ENCODE results near the gene DPP6. TPM values are rescaled to one million over a fixed set of nuclear protein-coding genes. Genes with fewer than 3 reads are reported as not detected.

The DPP6 gene
- total RNA-seq, 1 donor from 2014 or later = 5.1 TPM

GRCh38 chr7:154412105-154412504, 359.9 kb downstream of the DPP6 start:
- no peak for DNase-seq

GRCh38 chr7:154415709-154416399, 363.7 kb downstream of the DPP6 start:
- no peak for DNase-seq

DNA sequence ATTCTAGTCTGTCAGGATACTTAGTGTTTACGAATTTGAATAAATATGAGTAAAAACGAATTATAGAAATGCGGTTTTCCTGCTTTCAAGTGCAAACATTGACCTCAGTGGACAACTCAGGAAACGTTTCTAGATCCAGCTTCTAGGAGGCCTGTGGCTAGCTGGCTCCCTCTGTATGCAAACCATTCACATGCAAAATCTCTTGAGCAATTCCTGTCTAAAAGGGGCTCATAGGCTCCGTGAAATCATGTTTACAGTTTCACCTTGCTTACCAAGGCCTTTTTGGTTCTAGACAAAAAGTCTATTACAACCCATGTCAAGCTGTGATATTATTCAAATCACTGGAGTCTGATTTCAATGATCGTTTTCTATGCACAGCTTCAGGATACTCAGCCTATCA, 364.5 kb downstream of the DPP6 start:
- DNase-seq = no peak

- no peak for DNase-seq
Observed at GRCh38 chr7:154419344-154419743, 367.1 kb downstream of the DPP6 start.

DNA sequence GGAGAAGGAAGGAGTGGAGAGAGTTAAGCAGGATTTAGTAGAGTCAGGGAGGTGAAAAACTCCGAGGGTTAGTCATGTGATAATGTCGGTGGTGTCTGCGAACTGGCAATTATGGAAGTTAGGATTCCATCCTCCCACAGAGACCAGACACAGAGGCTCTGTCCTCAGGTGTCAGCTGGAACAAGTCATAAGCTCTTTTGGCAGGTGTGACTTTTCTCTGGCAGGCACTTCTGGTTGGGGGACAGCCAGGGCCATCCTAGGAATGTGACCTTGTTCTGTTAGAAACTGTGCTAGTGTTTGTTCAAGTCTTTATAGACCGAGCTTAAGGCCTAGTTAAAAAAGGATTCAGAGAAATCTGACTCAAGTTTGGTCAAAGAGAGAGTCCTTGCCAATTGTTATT, 371.0 kb downstream of the DPP6 start:
- peak; percentile 59 for DNase-seq

GRCh38 chr7:154424350-154424749, 372.2 kb downstream of the DPP6 start:
- DNase-seq = peak; percentile 72

GRCh38 chr7:154425271-154425670, 373.1 kb downstream of the DPP6 start:
- no peak for DNase-seq

GRCh38 chr7:154426778-154427177, 374.6 kb downstream of the DPP6 start:
- no peak for DNase-seq

DNA sequence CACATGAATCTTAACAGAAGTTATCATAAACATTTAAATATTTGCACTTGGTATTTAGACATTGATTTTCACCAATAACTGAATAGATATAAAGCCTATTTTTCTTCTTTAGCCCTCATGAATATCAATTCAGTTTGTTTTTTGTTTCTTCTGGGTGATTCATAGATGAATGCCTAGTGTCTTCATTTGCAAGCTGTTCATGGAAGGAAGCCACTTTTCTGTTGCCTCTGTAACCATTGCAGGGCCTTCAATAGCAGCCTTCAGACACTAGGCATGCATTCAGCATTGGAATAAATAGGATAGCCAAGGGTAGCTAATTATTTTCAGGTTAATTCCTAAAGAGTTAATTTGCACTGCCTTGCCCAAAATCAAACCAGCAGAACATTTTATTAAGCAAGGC, 375.3 kb downstream of the DPP6 start:
- DNase-seq = no peak

DNA sequence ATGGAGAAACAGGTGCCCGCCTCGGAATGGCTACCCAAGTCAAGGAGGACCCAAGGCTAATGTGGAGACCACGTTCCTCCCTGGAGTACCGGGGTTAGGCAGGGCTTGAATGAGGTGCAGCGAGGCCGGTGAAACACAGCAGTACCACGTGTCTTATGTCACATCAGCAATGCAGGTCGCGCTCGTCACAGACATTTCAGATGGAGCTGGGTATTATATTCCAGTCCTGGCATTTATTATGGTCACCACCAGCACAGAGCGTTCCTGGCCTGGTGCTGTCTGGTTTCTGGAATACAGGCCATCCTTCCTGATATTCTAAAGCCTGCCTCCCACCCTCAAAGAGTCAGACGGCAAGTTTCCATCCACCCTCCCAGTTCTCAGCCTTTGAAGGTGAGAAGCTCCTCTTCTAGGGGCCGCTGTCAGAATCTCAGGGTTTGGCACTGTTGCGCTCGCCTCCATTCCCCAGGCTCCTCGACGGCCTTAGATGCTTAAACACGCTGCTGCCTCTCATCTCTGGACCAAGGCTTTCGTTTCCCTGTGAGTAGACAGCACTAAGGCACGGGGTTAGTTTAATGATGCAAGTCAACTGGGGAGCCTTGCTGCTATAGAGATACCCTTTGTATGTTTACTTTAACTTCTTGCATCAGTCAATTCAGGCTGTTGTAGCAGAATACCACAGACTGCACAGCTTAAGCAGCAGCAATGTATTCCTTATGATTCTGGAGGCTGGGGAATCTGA, 377.6 kb downstream of the DPP6 start:
- DNase-seq = no peak

- no peak for DNase-seq
Observed at GRCh38 chr7:154430640-154431039, 378.4 kb downstream of the DPP6 start.

GRCh38 chr7:154431045-154431444, 378.8 kb downstream of the DPP6 start:
- no peak for DNase-seq

GRCh38 chr7:154433632-154434598, 381.7 kb downstream of the DPP6 start:
- no peak for DNase-seq

GRCh38 chr7:154436560-154436959, 384.4 kb downstream of the DPP6 start:
- DNase-seq = no peak

DNA sequence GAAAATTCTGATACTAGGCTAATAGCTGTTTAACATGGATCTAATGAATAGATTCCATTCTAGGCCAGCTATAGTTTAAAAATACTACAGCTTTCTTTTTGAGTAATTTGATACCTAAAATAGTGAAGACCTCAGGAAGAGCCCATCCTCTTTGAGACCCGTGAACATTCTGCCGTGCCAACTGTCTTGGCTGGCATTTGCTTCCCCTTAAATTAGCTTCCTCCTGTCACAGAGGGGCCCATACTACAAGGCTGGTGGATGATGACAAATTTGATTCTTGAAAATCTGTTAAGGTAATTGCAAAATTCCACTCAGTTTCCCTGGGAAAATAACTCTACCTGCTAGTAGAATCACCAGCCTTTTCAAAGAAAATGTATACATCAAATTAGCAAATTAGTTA, 385.0 kb downstream of the DPP6 start:
- DNase-seq = no peak

- no peak for DNase-seq
Observed at GRCh38 chr7:154438571-154439367, 386.6 kb downstream of the DPP6 start.

DNA sequence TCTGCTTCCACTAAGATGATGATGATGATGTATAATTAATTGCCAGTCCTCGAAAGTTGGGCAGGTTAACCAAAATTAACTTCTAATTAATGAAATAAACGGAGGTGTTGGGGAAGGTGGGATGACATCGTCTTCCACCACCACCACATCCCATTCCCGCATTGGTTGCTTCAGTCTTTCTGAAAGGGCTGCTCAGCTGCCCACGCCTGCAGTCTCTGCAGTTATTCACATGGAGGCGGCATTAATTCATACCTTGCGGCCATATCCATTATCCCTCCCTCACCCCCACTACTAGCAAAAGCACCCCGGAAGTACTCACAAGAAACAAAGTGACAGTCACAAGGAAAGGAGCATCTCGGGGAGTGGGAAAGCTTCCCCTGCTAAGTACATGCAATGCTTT, 387.9 kb downstream of the DPP6 start:
- DNase-seq = no peak

DNA sequence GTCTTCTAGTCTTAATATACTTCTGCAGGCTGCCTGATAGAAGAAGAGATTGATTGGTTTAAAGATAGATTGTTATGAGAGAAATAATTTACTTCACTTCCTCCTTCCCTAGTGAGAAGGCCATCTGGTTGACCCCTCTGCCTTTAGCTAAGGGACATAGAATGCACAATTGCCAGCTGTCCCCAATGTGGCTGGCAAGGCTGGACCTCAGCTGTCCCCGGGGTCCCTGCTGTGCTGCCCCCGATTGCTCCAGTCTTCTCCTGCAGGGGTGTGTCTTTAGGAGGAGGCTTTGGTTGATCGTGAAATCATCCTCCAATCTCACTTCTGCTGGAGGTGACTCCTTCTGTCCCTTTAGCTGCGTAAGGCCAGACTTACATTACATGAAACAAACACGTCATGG, 388.5 kb downstream of the DPP6 start:
- no peak for DNase-seq

- DNase-seq = no peak
Observed at GRCh38 chr7:154441811-154442210, 389.6 kb downstream of the DPP6 start.

GRCh38 chr7:154442939-154443338, 390.7 kb downstream of the DPP6 start:
- peak; percentile 53 for DNase-seq

DNA sequence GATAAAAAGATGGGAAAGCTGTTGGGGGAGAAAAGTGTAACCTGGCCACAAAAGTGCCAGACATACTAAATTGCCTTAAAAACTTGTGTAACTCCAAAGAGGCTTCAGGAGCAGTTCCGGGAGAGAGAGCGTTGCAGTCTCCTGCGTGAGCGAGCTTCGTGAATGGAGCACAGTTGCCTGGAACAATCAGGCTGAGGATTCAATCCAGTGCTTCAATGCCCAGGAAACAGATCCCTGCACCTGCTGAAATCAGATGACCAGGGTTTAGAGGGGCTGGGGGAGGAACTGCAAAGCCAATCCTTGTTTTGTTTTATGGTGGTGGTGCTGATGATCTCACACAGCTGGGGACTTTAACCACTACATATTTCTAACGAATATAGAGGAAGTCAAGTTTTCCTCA, 398.3 kb downstream of the DPP6 start:
- DNase-seq = peak; percentile 82
